Ishikawa (cell line): ENCODE measurements around the gene IRAK1.
A peak's percentile ranks its signal among the peaks of the same experiment; 100 is the strongest.

Experiments
- CEBPB ChIP-seq: IDR thresholded peaks from 2 replicates; pipeline ENCODE4 v1.6.1; 2012
- CREB1 ChIP-seq: IDR thresholded peaks from 2 replicates; pipeline ENCODE4 v1.6.1; 2012; ENCODE audit warnings: low read depth
- EGR1 ChIP-seq: IDR thresholded peaks from 2 replicates; pipeline ENCODE4 v1.6.1; 2012
- EP300 ChIP-seq: IDR thresholded peaks from 2 replicates; pipeline ENCODE4 v1.6.1; 2012; ENCODE audit warnings: borderline replicate concordance
- FOXM1 ChIP-seq: IDR thresholded peaks from 2 replicates; pipeline ENCODE4 v1.6.1; 2012; ENCODE audit warnings: low read depth, borderline replicate concordance
- NFIC ChIP-seq: IDR thresholded peaks from 2 replicates; pipeline ENCODE4 v1.6.1; 2012
- RAD21 ChIP-seq: IDR thresholded peaks from 2 replicates; pipeline ENCODE4 v1.6.1; 2012; ENCODE audit warnings: low read depth
- TAF1 ChIP-seq: IDR thresholded peaks from 2 replicates; pipeline ENCODE4 v1.6.1; 2012; ENCODE audit warnings: low read depth, mild to moderate bottlenecking
- TCF12 ChIP-seq: IDR thresholded peaks from 2 replicates; pipeline ENCODE4 v1.6.1; 2012; ENCODE audit warnings: low read depth
- TEAD4 ChIP-seq: IDR thresholded peaks from 2 replicates; pipeline ENCODE4 v1.6.1; 2012
- YY1 ChIP-seq: IDR thresholded peaks from 2 replicates; pipeline ENCODE4 v1.6.1; 2012; ENCODE audit warnings: low read depth
- ZBTB7A ChIP-seq: IDR thresholded peaks from 2 replicates; pipeline ENCODE4 v1.6.1; 2012; ENCODE audit warnings: low read depth
- TF ChIP-seq, protein P1 (sequence below): IDR thresholded peaks from 2 replicates; pipeline ENCODE4 v1.6.1; 2012
- TF ChIP-seq, protein P2 (sequence below): IDR thresholded peaks from 2 replicates; pipeline ENCODE4 v1.6.1; 2012; ENCODE audit warnings: low read depth, mild to moderate bottlenecking
- TF ChIP-seq, protein P3 (sequence below): IDR thresholded peaks from 2 replicates; pipeline ENCODE4 v1.6.1; 2012

Gene IRAK1

DNA sequence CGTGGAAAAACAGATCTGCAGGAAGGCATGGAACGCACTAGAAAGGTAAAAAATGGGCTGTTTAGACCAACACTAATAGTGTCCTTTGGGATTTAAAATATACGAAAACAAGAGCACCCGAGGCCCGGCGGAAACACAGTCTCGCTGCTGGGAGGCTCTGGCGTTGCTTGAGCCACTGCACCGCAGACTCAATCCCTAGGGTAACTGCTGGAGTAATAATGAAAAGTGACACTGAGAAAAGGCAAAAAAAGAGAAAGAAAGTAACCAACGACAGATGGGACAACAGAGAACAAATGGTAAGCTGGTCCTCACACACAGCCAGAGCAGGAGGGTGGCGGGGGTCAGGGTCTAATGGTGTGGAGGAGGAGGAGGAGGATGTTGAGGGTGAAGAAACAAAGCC, 15.4 kb downstream of the IRAK1 start:
- TF ChIP-seq YY1 (no peak), ZBTB7A (no peak), FOXM1 (no peak), NFIC (no peak), CEBPB (no peak), RAD21 (no peak), TEAD4 (no peak), EGR1 (no peak), CREB1 (no peak), TAF1 (no peak)
- TF ChIP-seq, protein P1, sequence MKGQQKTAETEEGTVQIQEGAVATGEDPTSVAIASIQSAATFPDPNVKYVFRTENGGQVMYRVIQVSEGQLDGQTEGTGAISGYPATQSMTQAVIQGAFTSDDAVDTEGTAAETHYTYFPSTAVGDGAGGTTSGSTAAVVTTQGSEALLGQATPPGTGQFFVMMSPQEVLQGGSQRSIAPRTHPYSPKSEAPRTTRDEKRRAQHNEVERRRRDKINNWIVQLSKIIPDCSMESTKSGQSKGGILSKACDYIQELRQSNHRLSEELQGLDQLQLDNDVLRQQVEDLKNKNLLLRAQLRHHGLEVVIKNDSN = no peak
- TF ChIP-seq, protein P2, sequence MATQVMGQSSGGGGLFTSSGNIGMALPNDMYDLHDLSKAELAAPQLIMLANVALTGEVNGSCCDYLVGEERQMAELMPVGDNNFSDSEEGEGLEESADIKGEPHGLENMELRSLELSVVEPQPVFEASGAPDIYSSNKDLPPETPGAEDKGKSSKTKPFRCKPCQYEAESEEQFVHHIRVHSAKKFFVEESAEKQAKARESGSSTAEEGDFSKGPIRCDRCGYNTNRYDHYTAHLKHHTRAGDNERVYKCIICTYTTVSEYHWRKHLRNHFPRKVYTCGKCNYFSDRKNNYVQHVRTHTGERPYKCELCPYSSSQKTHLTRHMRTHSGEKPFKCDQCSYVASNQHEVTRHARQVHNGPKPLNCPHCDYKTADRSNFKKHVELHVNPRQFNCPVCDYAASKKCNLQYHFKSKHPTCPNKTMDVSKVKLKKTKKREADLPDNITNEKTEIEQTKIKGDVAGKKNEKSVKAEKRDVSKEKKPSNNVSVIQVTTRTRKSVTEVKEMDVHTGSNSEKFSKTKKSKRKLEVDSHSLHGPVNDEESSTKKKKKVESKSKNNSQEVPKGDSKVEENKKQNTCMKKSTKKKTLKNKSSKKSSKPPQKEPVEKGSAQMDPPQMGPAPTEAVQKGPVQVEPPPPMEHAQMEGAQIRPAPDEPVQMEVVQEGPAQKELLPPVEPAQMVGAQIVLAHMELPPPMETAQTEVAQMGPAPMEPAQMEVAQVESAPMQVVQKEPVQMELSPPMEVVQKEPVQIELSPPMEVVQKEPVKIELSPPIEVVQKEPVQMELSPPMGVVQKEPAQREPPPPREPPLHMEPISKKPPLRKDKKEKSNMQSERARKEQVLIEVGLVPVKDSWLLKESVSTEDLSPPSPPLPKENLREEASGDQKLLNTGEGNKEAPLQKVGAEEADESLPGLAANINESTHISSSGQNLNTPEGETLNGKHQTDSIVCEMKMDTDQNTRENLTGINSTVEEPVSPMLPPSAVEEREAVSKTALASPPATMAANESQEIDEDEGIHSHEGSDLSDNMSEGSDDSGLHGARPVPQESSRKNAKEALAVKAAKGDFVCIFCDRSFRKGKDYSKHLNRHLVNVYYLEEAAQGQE = no peak
- TF ChIP-seq, protein P3, sequence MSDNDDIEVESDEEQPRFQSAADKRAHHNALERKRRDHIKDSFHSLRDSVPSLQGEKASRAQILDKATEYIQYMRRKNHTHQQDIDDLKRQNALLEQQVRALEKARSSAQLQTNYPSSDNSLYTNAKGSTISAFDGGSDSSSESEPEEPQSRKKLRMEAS = no peak

DNA sequence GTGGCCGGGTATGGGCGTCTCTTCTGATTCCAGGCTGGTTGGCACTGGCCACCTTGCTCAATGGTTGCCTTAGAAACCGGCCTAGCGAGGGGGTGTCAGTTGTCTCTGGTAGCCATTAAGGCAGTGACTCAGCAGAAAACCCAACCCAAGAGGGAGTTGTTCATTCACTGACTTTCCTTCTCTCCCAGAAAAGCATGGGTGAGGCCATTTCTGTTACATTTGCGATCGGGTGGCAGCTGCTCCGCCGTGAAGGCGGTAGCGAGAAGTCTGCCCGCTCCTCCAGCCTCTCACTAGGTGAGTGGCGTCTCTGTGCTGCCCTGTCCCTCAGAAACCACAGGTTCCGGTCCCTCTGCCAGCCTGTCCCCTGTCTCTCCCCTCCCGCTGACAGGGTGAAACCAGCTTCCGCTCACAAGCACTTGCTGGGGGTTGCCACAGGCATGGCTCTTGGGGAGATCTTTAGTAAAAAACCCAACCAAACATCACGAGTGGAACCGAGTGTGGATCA, 17.4 kb downstream of the IRAK1 start:
- TF ChIP-seq YY1 (peak; percentile 65; the same call in 1 of the 2 replicates), NFIC (no peak)

DNA sequence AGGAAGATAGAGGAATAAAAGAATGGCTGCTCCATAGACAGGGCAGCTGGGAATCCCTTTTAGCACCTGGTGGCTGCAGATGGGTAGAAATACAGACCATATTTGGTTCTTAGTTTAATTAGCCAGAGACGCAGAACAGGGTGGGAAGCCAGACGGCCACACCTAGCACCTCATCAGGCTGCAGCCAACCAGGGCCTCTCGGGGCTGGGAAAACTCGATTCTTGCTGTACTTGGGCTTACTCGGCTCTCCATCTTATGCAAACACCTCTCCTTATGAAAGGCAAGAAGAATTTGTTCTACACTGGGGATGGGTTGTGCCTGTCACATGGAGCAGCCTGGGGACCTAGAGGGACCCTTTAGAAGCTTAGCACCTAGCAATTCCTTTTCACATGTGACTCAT, 19.7 kb downstream of the IRAK1 start:
- TF ChIP-seq EGR1 (no peak), RAD21 (no peak), TCF12 (no peak), CREB1 (no peak), ZBTB7A (no peak), CEBPB (no peak), NFIC (no peak), YY1 (no peak), TAF1 (no peak), EP300 (no peak), TEAD4 (no peak)
- TF ChIP-seq, protein P2 = no peak
- TF ChIP-seq, protein P3 = no peak

DNA sequence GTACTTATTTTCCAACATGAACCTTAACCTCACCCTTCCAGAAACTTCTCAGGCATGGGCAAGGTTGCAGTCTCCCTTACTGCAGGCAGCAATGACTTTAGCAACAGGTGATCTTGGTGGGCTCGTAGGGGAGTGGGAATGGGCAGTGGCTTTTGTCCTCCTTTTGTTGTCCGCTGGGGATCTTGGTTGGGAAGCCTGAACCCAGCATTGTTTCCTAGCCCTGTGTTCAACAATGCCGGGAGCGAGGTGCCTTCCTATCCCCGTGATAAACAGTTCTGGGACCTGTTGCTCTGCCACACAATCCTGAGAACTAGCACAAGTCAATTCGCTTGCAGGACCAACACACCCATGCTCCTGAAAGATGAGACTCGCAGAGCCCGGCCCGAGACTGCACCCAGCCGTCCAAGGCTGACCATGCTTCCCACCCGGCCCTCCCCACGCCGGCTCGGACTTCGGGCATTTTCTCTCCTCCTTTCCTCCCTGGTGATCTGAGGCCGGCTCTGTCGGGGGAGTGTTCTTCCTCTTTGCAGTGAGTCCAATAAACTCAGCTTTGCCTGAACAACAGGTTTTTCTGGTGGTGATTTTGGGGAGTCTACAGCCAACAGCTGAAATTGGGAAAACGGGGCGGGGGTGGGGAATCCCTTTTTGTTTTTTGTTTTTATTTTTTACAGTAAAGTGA, 20.2 kb downstream of the IRAK1 start:
- TF ChIP-seq NFIC (no peak), FOXM1 (no peak), TCF12 (no peak), CEBPB (no peak), ZBTB7A (no peak), TEAD4 (no peak), TAF1 (no peak), RAD21 (no peak), EGR1 (no peak), CREB1 (no peak), EP300 (no peak)
- TF ChIP-seq, protein P1 = no peak
- TF ChIP-seq, protein P2 = no peak
